ENCODE results near the gene PRKCZ.
"Not testable (repeated sequence)": the region's sequence is repeated elsewhere in the genome, so short reads cannot be mapped to it uniquely, and the experiment has no call there.

Gene PRKCZ

GRCh38 chr1:2104621-2105427 lies 54.6 kb downstream of the PRKCZ start:
- DNase-seq = peak; percentile 46

GRCh38 chr1:2105781-2106524 lies 55.7 kb downstream of the PRKCZ start:
- no peak for DNase-seq

GRCh38 chr1:2106659-2107405 lies 56.6 kb downstream of the PRKCZ start:
- no peak for DNase-seq

GRCh38 chr1:2107586-2108212 lies 57.5 kb downstream of the PRKCZ start:
- no peak for DNase-seq

GRCh38 chr1:2108213-2108876 lies 58.1 kb downstream of the PRKCZ start:
- peak; percentile 40 for DNase-seq

GRCh38 chr1:2108877-2109580 lies 58.8 kb downstream of the PRKCZ start:
- no peak for DNase-seq

- no peak for DNase-seq
Observed at GRCh38 chr1:2109581-2110021, 59.4 kb downstream of the PRKCZ start.

- no peak for DNase-seq
Observed at GRCh38 chr1:2110191-2110737, 60.1 kb downstream of the PRKCZ start.

GRCh38 chr1:2110738-2111673 lies 60.8 kb downstream of the PRKCZ start:
- no peak for DNase-seq

GRCh38 chr1:2111674-2112035 lies 61.4 kb downstream of the PRKCZ start:
- no peak for DNase-seq

- no peak for DNase-seq
Observed at GRCh38 chr1:2112280-2112701, 62.1 kb downstream of the PRKCZ start.

- no peak for DNase-seq
Observed at GRCh38 chr1:2113620-2114135, 63.5 kb downstream of the PRKCZ start.

- DNase-seq = not testable (repeated sequence)
Observed at GRCh38 chr1:2114635-2115007, 64.4 kb downstream of the PRKCZ start.

GRCh38 chr1:2115008-2115641 lies 64.9 kb downstream of the PRKCZ start:
- DNase-seq = no peak

GRCh38 chr1:2115702-2116341 lies 65.6 kb downstream of the PRKCZ start:
- no peak for DNase-seq

GRCh38 chr1:2119886-2120285 lies 69.7 kb downstream of the PRKCZ start:
- no peak for DNase-seq

GRCh38 chr1:2121101-2121691 lies 71.0 kb downstream of the PRKCZ start:
- DNase-seq = no peak

GRCh38 chr1:2121794-2122193 lies 71.6 kb downstream of the PRKCZ start:
- not testable (repeated sequence) for DNase-seq
